LoVo (cell line): Measurements from ENCODE around the gene PACRG.

ENCODE experiments used
- DNase-seq: peaks from one replicate; pipeline ENCODE4 v3.0.0-alpha.2; 2016; ENCODE audit warnings: low spot score

PACRG gene

DNA sequence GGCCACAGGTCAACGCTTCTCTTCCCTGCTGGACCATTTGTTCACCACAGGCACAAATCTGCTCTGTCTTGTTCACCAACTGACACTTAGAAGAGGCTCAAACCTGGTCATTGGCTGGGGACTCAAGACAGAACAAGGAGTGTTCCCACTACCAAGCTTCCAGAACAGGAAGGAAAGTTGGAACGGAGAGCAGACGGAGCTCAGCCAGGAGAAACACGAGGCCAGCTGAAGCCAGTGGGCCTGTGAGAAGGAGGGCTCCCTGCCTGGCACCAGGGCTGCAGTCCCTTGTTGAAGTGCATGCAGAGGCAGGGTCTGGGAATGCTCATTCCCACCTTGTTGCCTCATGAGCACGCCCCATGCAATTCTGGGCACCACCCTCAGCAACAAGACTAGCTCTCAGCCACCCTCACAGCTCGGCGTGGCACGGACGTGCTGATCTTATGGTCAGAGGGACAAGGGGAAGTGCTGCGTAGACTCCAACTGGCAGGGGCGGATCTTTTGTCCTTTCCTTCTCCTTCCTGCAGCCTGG, 450.2 kb downstream of the PACRG start:
- DNase-seq = no peak

DNA sequence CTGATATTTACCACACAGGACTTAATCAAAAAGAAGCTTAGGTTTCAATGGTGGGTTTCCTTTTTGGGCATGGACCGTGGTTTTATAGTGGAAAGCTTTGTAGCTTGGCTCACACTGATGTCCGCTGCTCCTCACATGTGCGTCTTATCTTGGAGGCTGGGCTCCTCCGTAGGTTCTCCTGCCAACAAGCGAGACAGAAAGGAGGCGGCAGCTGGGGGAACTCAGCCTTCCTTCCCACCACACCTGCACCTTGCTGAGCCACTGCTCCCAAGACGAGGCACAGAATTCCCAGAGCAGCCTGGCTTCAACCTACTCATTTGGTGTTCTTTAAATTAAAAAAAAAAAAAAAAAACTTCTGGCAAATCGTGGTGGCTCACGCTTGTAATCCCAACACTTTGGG, 451.3 kb downstream of the PACRG start:
- DNase-seq = no peak

DNA sequence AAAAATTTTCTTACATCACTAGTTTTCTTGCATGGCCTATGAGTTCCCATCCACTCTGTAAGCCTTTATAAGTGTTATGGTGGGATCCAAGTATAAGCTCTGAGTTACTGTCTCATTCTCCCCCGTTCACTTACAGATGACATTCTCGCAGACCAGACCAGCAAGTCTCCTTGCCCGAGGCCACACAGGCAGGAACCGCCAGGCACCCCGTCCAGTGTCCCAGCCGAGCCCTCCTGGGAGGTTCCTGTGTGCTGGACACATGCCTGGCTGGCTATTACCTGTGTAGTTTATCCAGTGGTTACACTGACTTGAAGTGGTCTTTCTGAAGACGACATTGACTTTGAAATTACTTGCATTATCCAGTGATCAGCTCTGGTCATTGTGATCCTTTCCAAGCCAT, 451.9 kb downstream of the PACRG start:
- DNase-seq = no peak

DNA sequence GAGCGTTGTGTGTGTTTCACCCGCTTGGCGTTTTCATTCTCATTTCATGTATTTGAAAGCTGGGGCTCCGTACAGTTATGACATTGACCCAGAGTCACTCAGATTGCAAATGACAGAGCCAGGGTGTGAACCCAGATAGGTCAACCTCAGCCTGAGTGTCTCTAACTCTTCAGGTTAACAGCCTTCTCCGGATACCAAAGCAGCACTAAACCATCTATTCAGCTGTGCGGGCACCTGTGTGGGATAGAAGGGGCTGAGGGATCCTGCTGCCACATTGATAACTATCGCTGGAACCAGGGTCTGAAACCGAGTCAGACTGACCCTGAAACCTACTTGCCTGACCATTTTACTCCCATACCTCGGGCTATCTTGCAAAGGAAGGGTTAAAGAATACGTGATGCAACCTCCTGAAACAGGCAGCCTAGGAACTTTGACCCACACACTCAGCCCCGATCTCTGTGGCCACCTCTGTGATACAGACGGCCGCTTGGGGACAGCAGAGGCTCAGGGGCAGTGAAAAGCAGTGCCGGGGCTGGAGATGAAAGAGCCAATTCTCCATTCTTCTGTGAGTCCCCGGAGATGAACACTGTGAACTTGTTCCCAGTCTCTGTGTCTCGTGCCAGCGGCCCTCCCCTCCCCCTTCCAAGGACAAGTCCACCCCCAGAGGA, 453.2 kb downstream of the PACRG start:
- peak; percentile 38 for DNase-seq

GRCh38 chr6:163181666-163182180, 453.9 kb downstream of the PACRG start:
- DNase-seq = no peak

DNA sequence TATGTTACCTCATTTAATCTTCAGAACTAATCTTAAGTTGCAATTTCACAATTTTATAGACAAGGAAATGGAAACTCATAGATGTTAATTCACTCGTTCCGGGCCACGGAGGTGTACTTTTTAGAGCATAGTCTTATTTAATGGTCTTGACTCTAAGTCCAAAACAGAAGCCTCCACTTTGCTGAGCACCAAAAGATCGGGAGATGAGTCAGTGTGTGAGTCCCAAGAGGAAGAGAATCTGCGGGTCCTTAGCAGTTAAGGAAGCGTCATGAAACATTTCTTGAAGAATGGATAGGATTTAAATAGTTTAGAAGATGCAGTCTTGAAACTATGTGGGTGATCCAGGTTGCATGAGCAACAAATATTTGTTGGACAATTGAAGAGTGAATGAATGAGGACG, 454.9 kb downstream of the PACRG start:
- DNase-seq = no peak

DNA sequence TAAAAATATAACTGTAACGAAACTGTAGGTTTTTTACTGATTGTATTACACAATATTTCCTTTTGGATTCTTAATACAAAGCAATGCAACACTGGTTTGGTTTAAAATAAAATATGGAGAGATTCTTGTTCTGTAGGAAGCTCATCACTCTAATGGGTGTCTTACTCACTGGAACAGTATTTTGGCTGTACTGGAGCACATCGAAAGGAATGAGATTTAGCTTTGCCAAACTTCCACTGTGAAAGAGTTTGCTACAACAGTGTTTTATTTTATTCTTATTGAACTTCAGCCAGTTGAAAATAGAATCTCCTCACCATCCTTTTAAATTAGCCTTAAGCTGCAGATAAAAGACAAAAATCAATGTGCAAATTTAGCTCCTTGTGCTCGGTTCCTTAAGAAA, 456.0 kb downstream of the PACRG start:
- DNase-seq = no peak

DNA sequence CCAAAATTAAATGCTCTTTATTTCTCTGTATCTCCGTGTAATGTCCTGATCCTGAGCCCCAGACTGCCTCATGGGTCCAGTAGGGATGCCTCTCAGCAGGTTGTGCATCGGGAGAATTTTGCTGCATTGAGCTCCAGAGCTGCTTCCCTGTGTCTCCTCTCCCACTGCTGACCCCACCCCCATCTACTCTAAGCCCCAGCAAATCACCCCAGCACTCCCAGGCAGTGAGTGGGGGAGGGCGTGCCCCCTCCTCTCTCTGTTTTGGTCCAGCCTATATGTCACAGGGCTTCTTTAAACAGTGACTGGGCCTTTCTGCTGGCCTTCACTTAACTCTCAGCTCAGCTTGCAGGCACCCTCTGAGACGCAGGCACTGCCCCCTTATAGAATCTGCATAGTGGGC, 458.0 kb downstream of the PACRG start:
- DNase-seq = no peak

- DNase-seq = no peak
These were observed 458.8 kb downstream of the PACRG start for GRCh38 chr6:163186527-163186926.

DNA sequence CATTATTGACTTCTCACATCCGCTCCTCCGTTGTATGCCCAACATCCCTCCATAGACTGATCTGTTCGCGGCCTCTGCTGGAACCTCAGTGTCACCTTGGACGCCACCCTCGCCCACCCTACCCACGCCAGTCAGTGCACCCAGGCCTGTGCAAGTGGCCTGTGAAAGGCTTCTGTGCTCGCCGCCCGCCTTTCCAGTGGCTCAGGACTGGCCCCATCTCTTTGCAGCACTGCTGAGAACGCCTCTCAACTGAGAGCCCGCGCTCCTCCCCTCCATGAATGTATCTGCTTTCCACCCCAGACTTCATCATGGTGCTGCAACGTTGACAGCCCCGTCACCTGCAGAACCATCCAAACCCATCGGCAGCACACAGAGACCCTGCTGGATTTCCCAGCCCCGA, 459.4 kb downstream of the PACRG start:
- DNase-seq = no peak

DNA sequence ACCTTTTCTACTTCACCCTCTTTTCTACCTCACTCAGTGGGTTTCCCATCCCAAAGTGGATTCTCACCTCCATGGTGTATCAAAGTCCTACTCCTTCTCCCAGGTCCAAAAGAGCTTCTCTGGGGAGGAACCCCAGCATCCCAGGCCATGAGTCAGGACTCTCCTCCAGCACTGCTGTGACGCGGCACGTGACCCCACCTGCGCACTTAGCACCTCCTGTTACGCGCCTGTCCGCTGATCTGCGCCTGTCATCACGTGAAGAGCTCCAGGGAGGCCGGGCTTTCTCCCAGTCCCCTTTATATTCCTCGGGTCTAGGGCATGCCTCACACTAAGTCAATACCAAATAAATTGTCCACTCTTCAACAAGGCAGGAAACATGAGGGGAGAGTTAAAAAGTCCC, 459.8 kb downstream of the PACRG start:
- no peak for DNase-seq

GRCh38 chr6:163188746-163189145, 461.0 kb downstream of the PACRG start:
- no peak for DNase-seq

DNA sequence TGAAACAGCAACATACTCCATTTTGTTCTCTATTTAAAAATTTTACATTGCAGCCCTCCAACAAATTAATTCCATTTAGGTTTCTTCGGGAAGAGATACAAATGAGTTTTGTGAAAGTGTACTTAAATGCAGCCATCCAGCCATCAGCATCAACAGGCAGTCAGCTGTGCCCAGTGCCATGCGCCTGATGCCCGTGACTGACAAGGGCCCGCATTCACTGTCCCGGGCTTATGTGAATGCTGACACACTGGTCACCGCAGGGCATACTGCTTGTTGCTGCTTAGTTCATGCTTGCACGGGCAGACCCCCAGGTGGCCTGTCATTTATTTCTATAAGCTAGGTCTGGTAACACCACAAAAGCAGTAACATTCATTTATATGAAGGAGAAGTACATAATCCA, 461.8 kb downstream of the PACRG start:
- DNase-seq = no peak

- no peak for DNase-seq
These were observed 463.0 kb downstream of the PACRG start for GRCh38 chr6:163190786-163191185.

DNA sequence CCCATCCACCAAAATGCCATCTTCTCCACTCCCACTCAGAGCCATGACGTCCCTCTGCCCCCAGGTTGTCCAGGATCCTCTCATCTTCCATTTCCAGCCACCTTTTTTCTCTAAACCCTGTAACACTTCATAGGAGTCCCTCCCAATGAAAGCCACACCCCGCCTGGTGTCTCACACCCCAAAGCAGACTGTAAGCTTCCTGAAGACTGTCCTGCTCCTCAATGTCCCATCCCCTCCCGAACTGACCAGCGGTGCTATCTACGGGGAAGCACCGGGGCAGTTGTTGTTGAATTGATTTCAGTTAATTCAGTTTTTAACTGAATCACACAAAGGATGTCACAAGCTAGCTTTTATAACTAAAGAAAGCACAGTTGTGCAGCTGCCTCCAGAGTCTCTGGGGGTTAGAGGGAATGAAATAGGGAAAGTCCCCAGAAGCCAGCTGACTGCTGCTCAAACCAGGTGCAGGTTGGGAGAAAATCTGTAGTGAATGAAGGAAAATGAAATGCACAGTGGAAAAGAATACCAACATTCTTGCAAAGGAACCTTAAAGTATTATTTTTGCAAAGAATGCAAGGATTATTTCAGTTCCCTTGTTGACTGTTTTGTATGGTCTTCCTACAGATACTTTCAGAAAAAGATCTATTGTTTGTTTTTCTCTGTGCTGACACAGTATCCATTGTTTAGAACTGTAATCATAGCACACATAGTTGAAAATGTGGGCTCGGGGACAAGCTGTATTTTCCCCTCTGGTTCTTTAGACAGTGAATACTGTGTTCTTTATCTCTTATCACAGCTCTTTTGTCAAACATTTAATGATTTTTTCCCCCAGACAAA, 464.1 kb downstream of the PACRG start:
- DNase-seq = no peak

DNA sequence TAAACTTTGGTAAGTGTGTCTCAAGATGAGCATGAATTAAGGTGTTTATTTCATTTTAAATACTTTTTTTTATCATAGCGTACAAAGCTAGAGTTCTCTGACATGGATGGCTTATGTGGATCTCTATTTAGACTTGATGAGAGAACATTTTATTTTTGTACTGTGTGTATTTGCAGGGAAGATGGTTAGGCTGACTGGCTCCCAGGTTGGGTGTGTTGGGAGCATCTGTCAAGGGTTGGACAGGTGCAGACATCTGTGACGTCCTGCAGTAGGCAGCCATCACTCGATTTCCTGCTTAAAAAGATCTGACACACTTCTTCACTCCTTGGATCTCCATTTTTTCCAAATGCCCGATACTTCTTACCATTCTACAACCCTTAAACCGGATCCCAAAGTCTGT, 464.8 kb downstream of the PACRG start:
- no peak for DNase-seq

DNA sequence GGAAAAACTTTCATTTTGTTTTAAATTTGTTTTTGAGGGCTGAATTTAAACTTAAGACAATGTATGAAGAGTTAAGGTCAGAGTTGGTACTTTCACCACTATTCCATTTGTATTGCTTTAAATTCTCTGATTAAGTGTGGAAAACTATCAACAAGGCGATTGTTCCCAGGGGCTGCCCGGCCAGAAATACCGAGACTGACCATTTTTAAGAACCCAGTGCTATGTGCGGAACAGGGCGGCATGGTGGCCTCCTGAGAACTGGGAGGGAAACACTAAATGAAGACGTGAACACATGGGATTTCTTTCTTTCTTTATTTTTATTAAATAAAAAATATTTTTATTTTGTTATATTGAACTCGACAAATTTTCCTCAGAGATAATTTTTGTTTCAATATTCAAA, 465.6 kb downstream of the PACRG start:
- DNase-seq = no peak

DNA sequence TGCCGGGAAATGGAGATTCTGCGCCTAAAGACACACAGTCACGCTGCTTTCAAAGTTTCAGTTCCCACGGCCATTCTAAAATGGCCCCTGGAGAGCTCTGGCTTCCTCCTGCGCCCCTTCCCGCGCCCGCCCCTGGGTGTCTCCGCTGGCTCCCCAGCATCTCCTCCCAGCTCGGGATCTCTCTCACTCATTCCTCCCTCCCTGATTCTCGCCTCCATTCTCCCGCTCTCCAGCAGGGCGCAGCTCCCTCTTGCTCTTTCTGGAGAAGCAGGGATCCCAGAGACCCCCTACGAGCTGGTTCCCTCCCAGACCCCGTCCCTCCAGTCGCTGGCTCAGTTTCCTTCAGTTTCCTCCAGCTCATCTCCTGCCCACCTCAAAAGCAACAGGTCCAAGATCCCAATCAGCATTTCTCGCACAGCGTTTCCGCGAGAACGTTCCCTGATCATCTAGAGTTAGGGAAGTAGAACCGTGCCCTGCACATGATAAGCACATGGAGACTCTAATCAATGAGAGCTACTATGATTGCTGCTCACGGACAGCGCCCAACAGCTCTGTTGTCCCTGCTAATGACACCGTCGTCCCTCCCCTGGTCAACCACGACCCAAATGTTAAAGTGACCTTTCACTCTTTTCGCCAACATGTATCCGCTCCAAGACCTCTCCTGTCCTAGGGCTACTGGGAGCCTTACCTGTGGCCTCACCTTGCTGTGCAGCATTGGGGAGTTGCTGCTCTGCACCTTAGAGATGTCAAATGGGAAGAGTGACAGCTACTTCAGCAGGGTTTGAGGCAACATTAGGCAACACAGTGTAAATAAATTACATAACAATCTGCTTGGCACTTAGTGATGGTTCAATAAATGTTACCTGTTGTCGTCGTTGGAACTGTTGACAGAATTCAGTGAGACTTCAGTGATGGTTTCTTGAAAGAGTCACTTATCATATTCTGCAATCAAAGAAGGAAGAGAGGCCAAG, 468.2 kb downstream of the PACRG start:
- DNase-seq = no peak

DNA sequence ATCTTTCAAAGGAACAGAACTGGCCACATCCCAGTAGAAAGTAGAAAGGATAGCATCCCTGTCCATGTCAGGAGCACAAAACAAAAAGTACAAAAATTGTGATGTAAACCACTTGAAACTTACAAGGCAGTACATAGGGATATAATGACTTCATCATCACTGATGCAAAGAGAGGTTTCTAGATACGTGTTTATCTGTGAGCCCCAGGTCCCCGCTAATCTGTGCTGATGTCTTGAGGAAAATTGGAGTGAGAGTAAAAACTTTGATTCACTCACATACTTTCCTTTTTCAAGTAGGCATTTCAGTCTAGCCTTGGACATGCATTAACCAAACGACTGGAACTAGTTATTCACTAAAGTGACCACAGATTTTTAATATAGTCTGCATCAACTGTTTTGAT, 470.1 kb downstream of the PACRG start:
- DNase-seq = no peak

- DNase-seq = no peak
These were observed 470.6 kb downstream of the PACRG start for GRCh38 chr6:163198396-163198795.

DNA sequence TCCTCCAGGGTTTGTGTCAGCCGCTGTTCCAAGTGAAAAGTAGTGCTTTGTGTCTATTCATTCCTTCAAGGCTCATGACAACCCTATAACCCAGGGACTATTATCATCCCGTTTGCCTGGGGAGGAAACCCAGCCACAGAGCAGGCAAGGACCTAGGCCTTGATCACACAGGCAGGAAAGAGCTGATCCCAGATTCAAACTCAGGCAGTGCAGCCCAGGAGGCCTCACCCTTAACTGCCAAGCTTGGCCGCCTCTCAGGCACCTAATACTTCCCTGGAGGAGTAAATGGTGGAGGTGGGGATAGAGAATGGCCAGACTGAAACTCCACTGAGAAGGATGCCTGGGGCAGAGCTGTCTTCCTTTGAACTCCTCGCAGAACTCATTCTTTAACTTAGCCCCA, 471.6 kb downstream of the PACRG start:
- DNase-seq = no peak

- DNase-seq = no peak
These were observed 472.5 kb downstream of the PACRG start for GRCh38 chr6:163200289-163200688.
